SK-N-SH treated with all-trans-retinoic acid at 6 μM for 48 hours (cell line): ENCODE results near the gene SLC16A6.

Experiments used
- ESRRG ChIP-seq: fragments of 250-450 bp; sonication (Bioruptor Pico); IDR thresholded peaks from 2 replicates; pipeline ENCODE4 v1.6.1; 2021; ENCODE audit warnings: mild to moderate bottlenecking
- OSR1 ChIP-seq: fragments of 250-450 bp; sonication (Bioruptor Pico); IDR thresholded peaks from 2 replicates; pipeline ENCODE4 v1.8.0; 2022; ENCODE audit warnings: moderate library complexity, mild to moderate bottlenecking, inconsistent platforms
- PATZ1 ChIP-seq: fragments of 250-450 bp; sonication (Bioruptor Pico); IDR thresholded peaks from 2 replicates; pipeline ENCODE4 v1.8.0; 2020; ENCODE audit warnings: mild to moderate bottlenecking, moderate library complexity, borderline replicate concordance
- TOX ChIP-seq: fragments of 250-450 bp; sonication (Bioruptor Pico); IDR thresholded peaks from 2 replicates; pipeline ENCODE4 v1.8.0; 2021; ENCODE audit warnings: mild to moderate bottlenecking, moderate library complexity, borderline replicate concordance

GRCh38 chr17:68222606-68223005 is 68.3 kb downstream of the SLC16A6 start:
- TF ChIP-seq OSR1 (CRISPR knock-in tag) (no peak), TOX (CRISPR knock-in tag) (no peak), ESRRG (CRISPR knock-in tag) (no peak), PATZ1 (CRISPR knock-in tag) (no peak)
